GM19099 (cell line): ENCODE data around the gene CNOT4.

Source experiments
- POLR2A ChIP-seq: IDR thresholded peaks from 3 replicates; pipeline ENCODE4 v1.6.1; 2011; ENCODE audit warnings: low read depth; ENCODE audit not compliant: insufficient read length; ENCODE audit errors: extremely low read depth

The CNOT4 gene

GRCh38 chr7:135368416-135369186 is 141.3 kb downstream of the CNOT4 start:
- no peak for TF ChIP-seq POLR2A

DNA sequence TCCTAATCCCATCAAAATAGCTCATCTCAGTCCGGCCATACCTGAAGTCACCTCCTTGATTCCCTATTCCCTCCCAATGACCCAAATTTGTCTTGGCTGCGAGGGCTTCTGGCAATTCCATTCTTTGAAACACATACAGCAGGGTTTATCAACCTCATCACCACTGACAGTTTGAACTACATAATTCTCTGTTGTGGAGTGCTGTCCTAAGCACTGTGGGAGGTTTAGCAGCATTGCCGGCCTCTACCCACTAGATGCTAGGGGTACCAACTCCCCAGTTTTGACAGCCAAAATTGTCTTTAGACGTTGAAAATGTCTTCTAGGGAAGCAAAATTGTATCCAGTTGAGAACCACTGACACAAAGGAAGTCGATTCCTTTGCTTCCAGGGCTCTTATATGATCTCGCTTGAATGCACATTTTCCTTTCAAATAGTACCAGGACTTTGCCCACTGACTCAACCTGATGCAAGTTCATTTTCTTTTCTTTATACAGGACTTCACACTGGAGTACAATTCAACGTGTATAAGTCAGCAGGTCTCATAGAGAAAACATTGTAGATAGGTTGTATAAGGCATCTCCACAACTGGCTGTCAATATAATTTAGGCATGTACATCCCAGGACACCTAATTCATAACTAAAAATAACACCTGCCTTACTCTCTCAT is 142.9 kb downstream of the CNOT4 start:
- TF ChIP-seq POLR2A = no peak

DNA sequence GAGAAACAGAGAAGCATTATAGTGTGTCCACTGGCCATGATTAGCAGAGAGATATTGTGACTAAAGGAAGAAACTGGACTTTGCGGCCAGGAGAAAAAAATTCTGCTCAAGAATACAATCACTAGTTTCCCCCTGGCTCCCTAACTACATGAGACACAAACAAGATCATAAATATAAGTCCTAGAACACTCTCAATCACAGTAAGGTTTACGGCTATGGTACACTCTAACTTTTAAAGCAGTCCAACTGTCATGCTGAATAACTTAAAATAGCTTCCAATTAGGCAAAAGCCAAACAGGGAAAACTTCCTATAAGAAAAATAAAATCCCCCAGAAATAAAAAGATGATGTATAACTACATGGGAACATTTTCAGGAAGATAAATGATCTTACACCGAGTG is 144.2 kb downstream of the CNOT4 start:
- no peak for TF ChIP-seq POLR2A

- no peak for TF ChIP-seq POLR2A
Observed at GRCh38 chr7:135364206-135364605, 145.7 kb downstream of the CNOT4 start.

DNA sequence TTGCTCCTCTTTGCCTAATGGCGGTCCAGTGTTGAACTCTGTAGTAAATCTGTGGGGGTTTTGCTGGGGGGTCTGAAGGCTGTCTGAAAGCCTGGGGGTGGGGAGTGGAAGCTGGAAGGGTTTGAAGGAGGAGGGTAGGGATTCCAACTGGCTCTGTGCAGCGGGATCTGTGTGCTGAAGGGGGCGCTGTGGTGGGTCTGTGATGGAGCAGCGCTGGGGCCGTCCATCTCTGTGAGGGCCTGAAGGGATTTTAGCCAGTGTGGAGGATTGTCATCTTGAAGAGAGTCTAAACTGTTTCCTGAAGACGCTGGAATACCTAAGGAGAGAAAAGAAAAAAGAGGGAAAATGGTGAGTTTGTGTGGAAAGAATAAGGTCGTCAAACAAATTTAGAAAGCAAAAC is 147.0 kb downstream of the CNOT4 start:
- TF ChIP-seq POLR2A = no peak

DNA sequence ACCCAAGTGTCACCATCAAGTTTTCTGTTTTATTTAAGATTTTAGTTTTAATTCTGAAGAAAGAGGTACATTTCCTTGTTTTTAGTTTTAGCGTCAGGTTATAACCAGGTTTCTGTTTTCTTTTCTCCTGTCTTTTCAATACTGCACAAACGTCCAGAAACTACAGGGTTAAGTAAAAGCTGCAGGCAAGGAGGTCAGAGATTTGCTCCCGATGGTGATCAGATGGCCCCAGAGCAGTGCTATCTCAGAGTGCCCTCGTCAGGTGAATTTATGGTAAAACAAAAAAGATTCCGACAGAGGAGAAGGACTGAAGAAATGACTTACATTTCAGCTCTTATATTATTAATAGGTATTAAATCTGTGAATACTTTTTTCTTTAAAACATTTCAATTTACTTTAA is 148.1 kb downstream of the CNOT4 start:
- TF ChIP-seq POLR2A = no peak

DNA sequence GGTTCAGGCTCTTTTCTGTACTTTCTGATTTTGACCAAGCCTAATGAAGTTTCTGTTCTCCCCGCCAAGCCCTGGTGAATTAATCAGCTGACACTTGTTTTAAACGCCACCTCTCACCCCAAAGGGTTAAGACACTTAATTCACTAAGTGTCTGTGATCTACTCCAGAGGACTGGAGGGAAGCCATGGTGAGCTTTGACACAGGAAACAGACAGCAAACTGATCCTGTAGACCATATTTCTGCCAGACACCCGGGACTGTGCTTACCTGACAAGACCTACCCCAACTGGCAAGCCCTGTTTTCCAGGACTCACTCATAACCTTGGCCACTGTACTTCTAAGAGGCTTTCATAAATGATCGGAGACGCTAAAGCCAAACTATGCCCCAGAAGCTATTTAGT is 150.3 kb downstream of the CNOT4 start:
- TF ChIP-seq POLR2A = no peak

DNA sequence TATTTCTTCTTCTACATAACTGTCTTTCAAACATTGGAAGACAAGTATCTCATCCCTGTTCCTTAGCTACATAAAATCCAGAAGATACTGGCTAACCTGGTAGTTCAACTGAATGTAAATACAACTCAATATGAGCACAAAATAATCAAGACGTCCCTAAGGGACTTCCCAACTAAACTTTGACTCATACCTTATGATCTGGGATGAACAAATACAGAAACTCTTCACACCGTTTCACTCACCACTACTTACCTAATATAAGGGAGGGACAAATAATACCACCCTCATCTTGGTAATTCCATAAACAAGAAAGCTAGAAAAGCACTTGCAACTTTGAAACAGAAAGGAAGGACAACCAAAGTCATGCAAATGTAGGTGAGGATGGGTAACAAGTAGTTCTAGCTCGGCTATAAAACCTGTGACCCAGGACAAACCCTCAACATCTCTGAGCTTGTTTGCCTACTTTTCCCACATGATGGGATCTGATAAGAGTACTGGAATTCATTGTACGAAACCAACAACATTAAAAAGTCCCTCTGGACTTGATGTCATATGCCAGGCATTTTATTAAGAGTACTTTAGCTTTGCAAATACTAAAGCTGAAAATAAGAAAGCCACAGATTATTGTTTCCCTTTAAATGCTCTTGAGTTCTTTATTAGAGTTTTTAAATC is 154.4 kb downstream of the CNOT4 start:
- no peak for TF ChIP-seq POLR2A

- TF ChIP-seq POLR2A = no peak
Observed at GRCh38 chr7:135353832-135354231, 156.1 kb downstream of the CNOT4 start.

DNA sequence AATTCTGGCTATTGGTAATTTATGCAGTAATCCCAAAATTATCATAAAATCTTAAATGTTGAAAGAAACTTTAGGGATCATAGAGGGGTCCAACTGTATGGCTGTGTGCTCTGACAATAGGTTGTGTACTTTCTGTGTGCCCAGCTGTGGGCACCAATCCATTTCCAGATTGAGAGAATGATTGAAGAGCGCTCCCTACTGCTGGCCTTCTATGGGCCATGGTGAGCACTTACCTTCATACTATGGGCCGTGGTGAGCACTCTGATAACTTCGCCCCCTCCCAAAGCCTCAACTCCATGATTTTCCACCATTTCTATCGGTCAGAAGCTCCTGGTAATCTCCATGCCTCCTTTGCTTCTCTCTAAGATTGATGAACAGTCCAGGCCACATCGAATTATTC is 157.6 kb downstream of the CNOT4 start:
- TF ChIP-seq POLR2A = no peak

DNA sequence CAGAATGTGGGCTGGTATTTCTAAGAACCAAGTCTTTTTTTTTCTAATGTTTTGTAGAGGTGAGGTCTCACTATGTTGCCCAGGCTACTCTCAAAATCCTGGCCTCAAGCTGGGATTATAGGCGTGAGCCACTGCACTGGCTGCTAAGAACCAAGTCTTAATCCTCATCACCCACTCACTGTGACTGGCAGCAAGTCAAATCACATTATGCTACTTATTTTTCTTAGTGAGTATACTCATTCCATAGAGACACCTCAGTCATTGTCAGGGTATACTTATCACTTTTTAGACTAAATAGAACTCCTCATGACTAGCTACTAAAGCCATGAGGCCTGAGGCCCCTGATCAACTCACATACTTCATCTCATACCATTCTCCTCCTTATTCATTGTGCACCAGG is 160.2 kb downstream of the CNOT4 start:
- no peak for TF ChIP-seq POLR2A

DNA sequence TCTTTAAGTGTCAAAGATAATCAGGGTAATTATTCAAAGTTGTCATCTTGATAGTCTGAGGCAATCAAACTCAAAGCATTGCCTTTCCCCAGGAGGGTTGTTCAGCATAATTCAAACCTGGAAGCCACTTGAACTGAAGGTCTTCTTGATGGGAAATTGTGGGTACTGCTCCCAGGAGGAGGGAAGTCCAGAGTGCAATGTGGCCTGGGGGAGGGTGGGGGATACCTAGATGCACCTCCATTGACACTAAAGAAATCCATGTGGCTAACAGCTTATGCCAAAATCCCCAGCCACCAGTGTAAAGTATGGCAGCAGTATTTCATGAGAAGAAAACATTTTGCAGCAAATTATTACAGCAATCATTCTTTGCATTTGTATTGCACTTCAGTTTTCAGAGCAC is 161.4 kb downstream of the CNOT4 start:
- TF ChIP-seq POLR2A = no peak

GRCh38 chr7:135343361-135343760 is 166.5 kb downstream of the CNOT4 start:
- no peak for TF ChIP-seq POLR2A

DNA sequence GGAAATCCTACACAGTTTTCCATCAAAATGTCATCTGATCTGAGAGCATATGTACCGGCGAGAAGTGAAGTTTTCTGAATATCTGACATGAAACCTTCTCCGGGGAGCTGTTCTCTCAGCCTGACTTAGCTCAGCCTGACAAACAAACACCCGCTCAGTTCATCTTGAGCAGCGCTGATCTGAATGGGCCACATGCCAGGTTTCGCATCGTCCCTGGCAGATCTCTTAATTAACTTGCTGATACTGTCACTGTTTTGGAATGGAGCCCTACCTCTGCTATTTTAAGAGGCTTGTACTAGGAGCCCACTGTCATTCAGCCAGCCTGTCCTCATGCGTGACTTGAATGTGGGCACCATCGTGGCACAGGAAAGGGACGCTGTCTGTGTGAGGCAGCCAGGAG is 167.0 kb downstream of the CNOT4 start:
- TF ChIP-seq POLR2A = no peak

DNA sequence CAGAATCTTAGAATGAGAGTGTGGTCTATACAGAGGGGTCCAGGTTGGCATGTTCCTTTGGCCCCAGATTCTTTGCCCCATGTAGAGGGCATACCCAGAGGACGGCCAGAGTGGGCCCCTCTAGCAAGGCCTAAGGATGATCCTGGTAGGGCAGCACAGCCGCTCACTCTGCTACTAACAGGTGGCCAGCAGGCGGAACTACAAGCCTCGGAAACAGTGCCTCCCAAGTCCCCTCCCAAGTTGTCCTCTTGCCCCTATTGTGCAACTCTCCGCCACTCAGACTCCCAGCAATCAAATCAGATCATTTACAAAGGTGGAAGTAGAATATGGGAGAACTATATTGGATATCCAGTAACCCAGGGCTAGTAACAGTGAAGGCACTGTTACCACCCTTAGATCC is 168.9 kb downstream of the CNOT4 start:
- no peak for TF ChIP-seq POLR2A

- TF ChIP-seq POLR2A = no peak
Observed at GRCh38 chr7:135337977-135338550, 171.8 kb downstream of the CNOT4 start.
